ENCODE measurements around the gene ACTL6B.

The ACTL6B gene

DNA sequence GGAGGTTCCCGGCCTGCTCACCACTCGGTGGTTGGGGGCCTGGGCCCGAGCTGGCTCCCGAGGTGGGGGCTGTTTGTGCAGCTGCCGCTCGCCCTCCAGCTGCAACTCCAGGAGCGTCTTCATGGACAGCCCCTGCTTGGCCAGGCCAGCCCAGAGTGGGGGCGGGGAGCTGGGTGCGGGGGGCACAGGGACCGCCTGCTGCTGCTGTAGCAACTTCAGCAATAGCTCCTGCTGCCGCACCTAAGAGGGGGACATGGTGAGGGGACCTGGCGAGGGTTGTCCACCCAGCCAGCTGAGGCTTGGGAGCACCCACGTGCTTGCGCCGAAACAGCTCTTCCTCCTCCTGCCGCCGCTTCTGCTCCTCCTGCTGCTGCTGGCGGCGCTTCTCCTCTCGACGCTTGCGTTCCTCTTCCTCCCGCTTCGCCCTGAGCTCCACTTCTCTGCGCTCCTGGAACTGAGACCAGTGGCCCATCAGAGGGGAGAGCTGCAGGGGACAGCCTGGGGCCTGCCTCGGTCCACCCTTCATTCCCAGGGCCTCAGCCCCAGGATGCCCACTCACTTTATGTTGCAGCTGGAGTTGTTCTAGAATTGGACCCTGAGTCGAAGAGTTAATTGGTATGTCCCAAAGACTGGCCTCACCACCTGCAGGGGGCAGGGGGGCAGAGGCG lies 26.9 kb upstream of the ACTL6B start:
- no peak overlapping the region for H3K27ac ChIP-seq (ENCODE audit: low read depth, low read length)
- H3K9me3 ChIP-seq (ENCODE audit: control insufficient read depth, insufficient read depth, low read length): no peaks in the 10 kb centered on the region
- H3K27me3 ChIP-seq (ENCODE audit: control insufficient read depth, insufficient read depth, low read length): no peaks in the 10 kb centered on the region
- peaks cover 99% of the 10 kb centered on the region for H3K36me3 ChIP-seq (ENCODE audit: control insufficient read depth, insufficient read depth, low read length)
- H3K9ac ChIP-seq (ENCODE audit: low read depth, low read length): no peak overlapping the region
- H3K4me1 ChIP-seq (ENCODE audit: control insufficient read depth, insufficient read depth, low read length): no peaks in the 10 kb centered on the region
- no peak overlapping the region for H3K4me3 ChIP-seq (ENCODE audit: low read depth, low read length)

DNA sequence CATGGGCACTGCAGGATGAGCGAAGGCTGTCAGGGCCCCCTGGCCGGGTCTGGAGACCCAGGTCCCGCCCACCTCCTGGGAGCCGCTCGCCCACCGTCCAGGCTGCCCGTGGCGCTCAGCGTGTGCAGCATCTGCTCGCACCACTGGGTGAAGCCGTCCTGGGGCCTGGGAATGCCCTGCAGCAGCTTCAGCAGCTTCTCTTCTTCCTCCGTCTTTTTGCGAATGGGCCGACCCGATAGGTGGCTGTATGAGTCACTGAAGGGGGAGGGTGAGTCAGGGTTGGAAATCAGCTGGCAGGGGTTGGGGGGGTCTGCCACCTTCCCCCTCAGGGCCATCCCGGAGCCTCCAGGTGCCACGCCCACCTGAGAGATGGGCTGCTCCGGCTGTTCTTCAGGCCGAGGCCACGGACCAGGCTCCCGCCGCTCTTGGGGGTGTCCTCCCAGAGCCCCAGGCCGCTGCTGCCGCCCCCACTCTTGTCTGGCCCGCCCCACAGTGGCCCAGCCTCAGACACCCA lies 26.0 kb upstream of the ACTL6B start:
- Histone ChIP-seq H3K9ac (ENCODE audit: low read depth, low read length) (no peak overlapping the region), H3K27ac (ENCODE audit: low read depth, low read length) (peak overlapping the region; percentile 51), H3K4me1 (ENCODE audit: control insufficient read depth, insufficient read depth, low read length) (no peaks in the 10 kb centered on the region), H3K9me3 (ENCODE audit: control insufficient read depth, insufficient read depth, low read length) (no peaks in the 10 kb centered on the region), H3K36me3 (ENCODE audit: control insufficient read depth, insufficient read depth, low read length) (peaks cover 100% of the 10 kb centered on the region), H3K4me3 (ENCODE audit: low read depth, low read length) (no peak overlapping the region), H3K27me3 (ENCODE audit: control insufficient read depth, insufficient read depth, low read length) (no peaks in the 10 kb centered on the region)

DNA sequence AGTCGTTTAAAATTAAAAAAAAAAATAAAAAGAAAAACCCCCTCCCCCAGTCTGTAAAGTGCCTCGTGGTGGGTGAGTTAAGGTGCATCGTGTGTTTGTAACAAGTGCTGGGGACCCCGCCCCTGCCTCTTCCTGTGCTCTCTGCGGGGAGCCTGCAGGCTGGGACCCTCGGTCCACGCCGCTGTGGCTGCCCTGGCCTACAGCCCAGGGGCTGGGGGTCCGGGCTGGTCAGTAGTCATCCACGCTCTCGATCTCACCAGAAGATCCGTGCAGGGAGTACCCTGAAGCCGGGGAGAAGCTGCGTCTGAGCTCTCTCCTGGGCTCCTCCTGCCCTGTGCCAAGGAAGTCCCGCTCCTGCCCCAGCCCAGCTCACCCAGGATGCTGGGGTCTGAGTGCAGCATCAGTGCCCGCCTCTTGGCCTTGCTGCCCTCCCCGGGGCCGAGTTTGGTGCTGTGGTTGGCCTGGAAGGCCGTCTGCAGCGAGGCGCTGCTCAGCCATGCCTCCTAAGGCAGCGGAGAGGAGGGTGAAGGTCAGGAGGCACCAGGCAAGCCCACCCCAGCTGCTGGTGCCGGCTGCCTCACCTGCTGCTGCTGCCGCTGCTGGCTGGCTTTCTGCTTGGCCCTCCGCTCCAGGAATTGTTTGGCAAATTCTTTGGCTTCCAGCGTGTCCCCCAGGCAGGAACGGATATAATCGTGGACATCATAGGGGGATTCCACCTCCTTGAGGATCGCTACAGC lies 25.4 kb upstream of the ACTL6B start:
- Histone ChIP-seq H3K4me1 (ENCODE audit: control insufficient read depth, insufficient read depth, low read length) (no peaks in the 10 kb centered on the region), H3K9me3 (ENCODE audit: control insufficient read depth, insufficient read depth, low read length) (no peaks in the 10 kb centered on the region), H3K9ac (ENCODE audit: low read depth, low read length) (no peak overlapping the region), H3K27me3 (ENCODE audit: control insufficient read depth, insufficient read depth, low read length) (no peaks in the 10 kb centered on the region), H3K36me3 (ENCODE audit: control insufficient read depth, insufficient read depth, low read length) (peaks cover 100% of the 10 kb centered on the region), H3K27ac (ENCODE audit: low read depth, low read length) (peak overlapping the region; percentile 51), H3K4me3 (ENCODE audit: low read depth, low read length) (no peak overlapping the region)

DNA sequence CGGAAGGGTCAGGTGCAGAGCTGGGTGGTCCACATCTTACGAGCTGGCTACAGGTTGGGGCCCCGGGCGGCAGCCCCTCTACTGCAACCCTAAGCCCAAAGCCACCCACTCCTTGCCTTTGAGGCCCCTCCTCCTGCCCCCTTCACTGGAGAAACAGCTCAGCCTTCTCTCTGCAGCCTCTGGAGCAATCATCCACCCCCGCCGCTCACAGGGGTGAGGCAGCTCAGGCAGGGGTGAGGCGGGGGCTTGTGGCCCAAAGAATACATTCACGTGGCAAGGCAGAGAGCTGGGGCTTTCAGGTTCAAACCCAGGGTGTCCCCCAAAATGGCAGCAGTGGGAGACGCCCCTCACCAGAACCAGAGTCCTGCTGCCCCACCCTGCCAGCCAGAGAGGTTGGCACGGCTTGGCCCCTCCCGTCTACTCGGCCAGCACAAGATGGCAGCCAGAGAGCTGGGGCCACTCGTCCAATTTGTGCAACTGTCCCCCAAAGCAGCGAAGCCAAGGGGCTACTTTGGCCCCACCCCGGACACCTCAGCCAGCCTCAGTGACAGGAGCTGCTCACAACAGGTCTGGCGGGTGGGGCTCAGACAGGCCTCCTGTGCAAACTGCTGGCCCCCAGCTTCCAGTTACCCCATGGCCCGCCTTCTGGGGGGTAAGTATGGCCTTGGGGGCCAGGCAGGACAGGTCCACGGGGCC lies 24.5 kb upstream of the ACTL6B start:
- Histone ChIP-seq H3K9me3 (ENCODE audit: control insufficient read depth, insufficient read depth, low read length) (no peaks in the 10 kb centered on the region), H3K4me1 (ENCODE audit: control insufficient read depth, insufficient read depth, low read length) (no peaks in the 10 kb centered on the region), H3K36me3 (ENCODE audit: control insufficient read depth, insufficient read depth, low read length) (peaks cover 92% of the 10 kb centered on the region), H3K27ac (ENCODE audit: low read depth, low read length) (peak overlapping the region; percentile 8), H3K27me3 (ENCODE audit: control insufficient read depth, insufficient read depth, low read length) (no peaks in the 10 kb centered on the region), H3K9ac (ENCODE audit: low read depth, low read length) (no peak overlapping the region), H3K4me3 (ENCODE audit: low read depth, low read length) (no peak overlapping the region)

DNA sequence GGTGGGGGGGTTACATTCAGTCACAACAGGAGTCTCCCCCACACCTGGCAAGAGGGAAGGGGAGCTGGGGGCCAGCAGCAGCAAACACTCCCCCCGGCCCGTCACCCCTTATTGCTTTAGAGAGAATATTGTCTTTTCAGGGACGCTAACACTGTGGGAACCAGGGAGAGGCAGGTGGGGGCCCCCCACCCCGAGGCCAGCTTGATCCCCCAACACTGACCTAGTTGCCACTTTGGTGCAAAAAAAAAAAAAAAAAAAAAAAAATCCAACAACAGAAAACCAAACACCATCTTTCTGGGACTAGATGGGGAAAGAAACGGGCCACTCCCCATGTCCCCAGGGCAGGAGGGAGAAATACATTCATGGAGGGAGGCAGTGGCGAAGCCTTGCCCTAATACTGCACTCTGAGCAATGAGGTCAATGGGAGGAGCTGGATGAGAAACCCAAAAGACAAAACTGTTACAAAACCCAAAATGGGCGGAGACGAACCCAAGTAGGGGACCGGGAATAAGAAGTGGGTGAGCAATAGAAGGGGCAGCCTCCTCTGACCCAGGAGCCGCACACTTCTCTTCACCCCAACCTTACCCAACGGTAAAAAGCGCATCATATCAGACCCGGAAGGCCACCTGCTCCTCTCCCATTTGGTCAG lies 23.8 kb upstream of the ACTL6B start:
- H3K9me3 ChIP-seq (ENCODE audit: control insufficient read depth, insufficient read depth, low read length): no peaks in the 10 kb centered on the region
- H3K36me3 ChIP-seq (ENCODE audit: control insufficient read depth, insufficient read depth, low read length): peaks cover 85% of the 10 kb centered on the region
- H3K4me3 ChIP-seq (ENCODE audit: low read depth, low read length): no peak overlapping the region
- H3K9ac ChIP-seq (ENCODE audit: low read depth, low read length): no peak overlapping the region
- H3K27me3 ChIP-seq (ENCODE audit: control insufficient read depth, insufficient read depth, low read length): no peaks in the 10 kb centered on the region
- peak overlapping the region; percentile 50 for H3K27ac ChIP-seq (ENCODE audit: low read depth, low read length)
- H3K4me1 ChIP-seq (ENCODE audit: control insufficient read depth, insufficient read depth, low read length): no peaks in the 10 kb centered on the region

DNA sequence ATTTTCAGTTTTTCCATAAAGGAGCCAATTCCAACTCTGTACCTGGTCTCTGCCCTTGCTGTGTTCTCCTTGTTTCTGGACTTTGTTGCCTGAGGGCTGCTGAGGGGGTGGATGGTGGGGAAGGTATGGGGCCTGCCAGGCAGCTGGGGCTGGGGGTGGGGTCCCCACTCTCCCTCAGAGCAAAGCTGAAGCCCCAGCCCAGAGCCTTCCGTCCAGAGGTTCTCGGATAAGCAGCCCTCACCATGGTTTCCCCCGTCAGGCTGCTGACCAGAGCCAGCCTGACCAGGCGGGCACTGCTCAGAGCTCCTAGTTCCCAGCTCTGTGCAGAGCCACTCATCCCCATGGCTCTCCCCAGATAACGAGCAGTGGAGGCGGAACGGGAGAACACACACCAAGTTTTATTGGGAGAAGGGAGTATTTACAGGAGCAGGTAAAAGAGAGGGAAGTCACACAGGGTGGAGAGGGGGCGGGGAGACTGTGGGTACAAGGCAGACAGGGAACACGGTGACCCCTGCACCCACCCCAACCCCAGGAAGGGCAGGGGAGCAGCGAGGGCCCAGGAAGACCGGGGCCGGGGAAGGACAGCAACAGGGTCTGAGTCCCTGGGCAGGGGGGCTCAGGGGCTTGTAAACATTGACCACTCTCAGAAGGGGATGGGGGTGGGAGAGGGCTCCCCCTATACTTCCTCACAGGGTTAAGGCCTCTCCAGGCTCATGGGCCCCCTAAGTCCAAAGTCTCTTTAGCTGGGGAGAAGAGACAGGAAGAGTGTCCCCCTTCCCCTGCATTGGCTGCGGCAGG lies 23.1 kb upstream of the ACTL6B start:
- no peak overlapping the region for H3K4me3 ChIP-seq (ENCODE audit: low read depth, low read length)
- H3K4me1 ChIP-seq (ENCODE audit: control insufficient read depth, insufficient read depth, low read length): no peaks in the 10 kb centered on the region
- no peaks in the 10 kb centered on the region for H3K27me3 ChIP-seq (ENCODE audit: control insufficient read depth, insufficient read depth, low read length)
- H3K9ac ChIP-seq (ENCODE audit: low read depth, low read length): no peak overlapping the region
- H3K9me3 ChIP-seq (ENCODE audit: control insufficient read depth, insufficient read depth, low read length): no peaks in the 10 kb centered on the region
- peak overlapping the region; percentile 50 for H3K27ac ChIP-seq (ENCODE audit: low read depth, low read length)
- peaks cover 78% of the 10 kb centered on the region for H3K36me3 ChIP-seq (ENCODE audit: control insufficient read depth, insufficient read depth, low read length)

DNA sequence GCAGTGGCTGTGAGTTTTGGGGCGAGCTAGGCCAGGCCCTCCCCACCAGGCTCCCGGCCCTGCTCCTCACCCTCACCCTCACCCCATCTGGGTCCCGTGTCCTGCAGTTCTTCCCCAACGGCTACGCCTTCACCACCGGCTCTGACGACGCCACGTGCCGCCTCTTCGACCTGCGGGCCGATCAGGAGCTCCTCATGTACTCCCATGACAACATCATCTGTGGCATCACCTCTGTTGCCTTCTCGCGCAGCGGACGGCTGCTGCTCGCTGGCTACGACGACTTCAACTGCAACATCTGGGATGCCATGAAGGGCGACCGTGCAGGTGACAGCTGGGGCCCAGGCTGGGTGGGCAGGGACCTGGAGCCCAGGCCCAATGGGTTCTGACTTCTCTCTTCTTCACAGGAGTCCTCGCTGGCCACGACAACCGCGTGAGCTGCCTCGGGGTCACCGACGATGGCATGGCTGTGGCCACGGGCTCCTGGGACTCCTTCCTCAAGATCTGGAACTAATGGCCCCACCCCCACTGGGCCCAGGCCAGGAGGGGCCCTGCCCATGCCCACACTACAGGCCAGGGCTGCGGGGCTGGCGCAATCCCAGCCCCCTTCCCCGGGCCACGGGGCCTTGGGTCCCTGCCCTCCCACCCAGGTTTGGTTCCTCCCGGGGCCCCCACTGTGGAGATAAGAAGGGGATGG lies 22.2 kb upstream of the ACTL6B start:
- Histone ChIP-seq H3K9me3 (ENCODE audit: control insufficient read depth, insufficient read depth, low read length) (no peaks in the 10 kb centered on the region), H3K4me1 (ENCODE audit: control insufficient read depth, insufficient read depth, low read length) (no peaks in the 10 kb centered on the region), H3K27me3 (ENCODE audit: control insufficient read depth, insufficient read depth, low read length) (no peaks in the 10 kb centered on the region), H3K36me3 (ENCODE audit: control insufficient read depth, insufficient read depth, low read length) (peaks cover 69% of the 10 kb centered on the region), H3K4me3 (ENCODE audit: low read depth, low read length) (no peak overlapping the region), H3K9ac (ENCODE audit: low read depth, low read length) (no peak overlapping the region), H3K27ac (ENCODE audit: low read depth, low read length) (peak overlapping the region; percentile 28)

DNA sequence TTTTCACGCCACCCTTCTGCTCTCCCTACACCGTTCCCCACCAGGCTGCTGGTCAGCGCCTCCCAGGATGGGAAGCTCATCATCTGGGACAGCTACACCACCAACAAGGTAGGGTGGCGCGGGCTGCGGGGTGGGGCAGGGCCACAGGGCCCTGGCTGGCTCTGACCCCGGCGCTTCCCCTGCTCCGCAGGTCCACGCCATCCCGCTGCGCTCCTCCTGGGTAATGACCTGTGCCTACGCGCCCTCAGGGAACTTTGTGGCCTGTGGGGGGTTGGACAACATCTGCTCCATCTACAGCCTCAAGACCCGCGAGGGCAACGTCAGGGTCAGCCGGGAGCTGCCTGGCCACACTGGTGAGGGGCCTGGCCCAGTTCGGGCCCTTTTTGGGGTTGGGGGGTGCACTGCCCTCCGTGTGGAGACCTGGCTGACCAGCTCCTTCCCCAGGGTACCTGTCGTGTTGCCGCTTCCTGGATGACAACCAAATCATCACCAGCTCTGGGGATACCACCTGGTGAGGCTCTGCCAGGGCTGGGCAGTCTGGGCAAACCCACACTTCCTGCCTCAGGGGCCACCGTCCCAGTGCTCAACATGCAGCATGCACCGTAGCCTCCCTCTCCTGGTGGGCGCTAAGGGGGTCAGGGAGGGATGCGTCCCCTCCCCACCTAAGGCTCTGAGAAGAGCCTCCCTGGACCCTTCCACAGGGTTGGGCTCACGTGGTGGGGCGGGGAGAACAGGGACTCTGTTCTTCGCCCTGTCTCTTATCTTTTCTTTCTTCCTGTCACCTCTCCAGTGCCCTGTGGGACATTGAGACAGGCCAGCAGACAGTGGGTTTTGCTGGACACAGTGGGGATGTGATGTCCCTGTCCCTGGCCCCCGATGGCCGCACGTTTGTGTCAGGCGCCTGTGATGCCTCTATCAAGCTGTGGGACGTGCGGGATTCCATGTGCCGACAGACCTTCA lies 21.3 kb upstream of the ACTL6B start:
- no peak overlapping the region for H3K9ac ChIP-seq (ENCODE audit: low read depth, low read length)
- H3K4me1 ChIP-seq (ENCODE audit: control insufficient read depth, insufficient read depth, low read length): no peaks in the 10 kb centered on the region
- no peak overlapping the region for H3K4me3 ChIP-seq (ENCODE audit: low read depth, low read length)
- no peaks in the 10 kb centered on the region for H3K9me3 ChIP-seq (ENCODE audit: control insufficient read depth, insufficient read depth, low read length)
- H3K27ac ChIP-seq (ENCODE audit: low read depth, low read length): peak overlapping the region; percentile 5
- H3K27me3 ChIP-seq (ENCODE audit: control insufficient read depth, insufficient read depth, low read length): peaks cover under 1% of the 10 kb centered on the region; the same call in 1 of the 2 replicates
- peaks cover 60% of the 10 kb centered on the region for H3K36me3 ChIP-seq (ENCODE audit: control insufficient read depth, insufficient read depth, low read length)

DNA sequence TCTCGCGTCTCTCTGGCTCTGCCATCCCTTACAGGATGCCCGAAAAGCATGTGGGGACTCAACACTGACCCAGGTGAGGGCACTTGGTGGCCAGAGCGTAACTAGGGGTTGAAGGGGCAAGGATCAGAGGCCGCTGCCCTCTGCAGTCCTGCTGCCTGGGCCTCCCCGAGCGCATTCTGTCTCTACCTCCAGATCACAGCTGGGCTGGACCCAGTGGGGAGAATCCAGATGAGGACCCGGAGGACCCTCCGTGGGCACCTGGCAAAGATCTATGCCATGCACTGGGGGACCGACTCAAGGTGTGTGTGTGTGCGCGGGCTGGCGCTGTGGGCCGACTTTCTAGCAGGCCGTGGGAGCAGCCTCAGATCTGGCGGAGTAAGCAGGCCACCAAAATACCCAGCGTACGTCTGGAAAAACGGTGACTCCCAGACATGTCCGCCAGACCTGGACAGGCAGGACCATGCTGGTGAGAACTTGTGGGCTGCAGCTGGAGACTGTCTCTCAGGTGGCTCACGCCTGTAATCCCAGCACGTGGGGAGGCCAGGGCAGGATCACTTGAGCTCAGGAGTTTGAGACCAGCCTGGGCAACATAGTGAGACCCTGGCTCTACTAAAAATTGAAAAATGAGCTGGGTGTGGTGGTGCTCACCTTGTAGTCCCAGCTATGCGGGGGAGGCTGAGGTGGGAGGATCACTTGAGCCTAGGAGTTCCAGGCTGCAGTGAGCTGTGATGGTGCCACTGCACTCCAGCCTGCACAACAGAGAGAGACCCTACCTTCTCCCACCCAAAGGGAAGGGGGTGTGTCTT lies 20.5 kb upstream of the ACTL6B start:
- no peaks in the 10 kb centered on the region for H3K9me3 ChIP-seq (ENCODE audit: control insufficient read depth, insufficient read depth, low read length)
- peak overlapping the region; percentile 60 for H3K27ac ChIP-seq (ENCODE audit: low read depth, low read length)
- peaks cover 52% of the 10 kb centered on the region for H3K36me3 ChIP-seq (ENCODE audit: control insufficient read depth, insufficient read depth, low read length)
- no peak overlapping the region for H3K4me3 ChIP-seq (ENCODE audit: low read depth, low read length)
- H3K4me1 ChIP-seq (ENCODE audit: control insufficient read depth, insufficient read depth, low read length): no peaks in the 10 kb centered on the region
- peaks cover 2% of the 10 kb centered on the region; the same call in 1 of the 2 replicates for H3K27me3 ChIP-seq (ENCODE audit: control insufficient read depth, insufficient read depth, low read length)
- H3K9ac ChIP-seq (ENCODE audit: low read depth, low read length): no peak overlapping the region

Measured in HUES48 (cell line).